Fibroblast of skin of right biceps (primary cell): ENCODE results near the gene ZCCHC17.

Source experiments
- DNase-seq: peaks from one replicate; pipeline ENCODE4 v3.0.0-alpha.2; 2013

The ZCCHC17 gene

GRCh38 chr1:31397360-31398095 is 100.7 kb downstream of the ZCCHC17 start:
- peak; percentile 61 for DNase-seq

DNA sequence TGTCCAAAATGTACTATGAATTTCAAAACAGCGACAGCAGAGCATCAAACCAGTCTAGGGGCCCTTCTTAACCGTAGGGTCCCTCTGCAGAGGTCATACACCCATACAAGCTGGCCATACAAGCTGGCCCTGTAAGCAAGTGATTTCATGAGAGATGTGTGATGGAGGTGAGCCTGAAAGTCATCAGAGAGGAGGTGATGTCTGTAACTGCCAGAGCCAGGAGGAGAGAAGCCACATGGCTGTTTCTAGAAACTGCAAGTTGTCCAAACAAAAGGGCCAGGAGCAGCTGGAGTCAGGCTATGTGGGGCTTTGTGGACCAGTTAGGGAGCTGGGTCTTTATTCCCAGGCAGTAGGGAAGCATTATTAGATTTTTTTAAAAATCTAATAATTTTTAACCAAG is 101.4 kb downstream of the ZCCHC17 start:
- DNase-seq: no peak

- peak; percentile 51 for DNase-seq
Measured at GRCh38 chr1:31399976-31400375, 103.1 kb downstream of the ZCCHC17 start.

GRCh38 chr1:31400393-31400792 is 103.6 kb downstream of the ZCCHC17 start:
- peak; percentile 81 for DNase-seq

DNA sequence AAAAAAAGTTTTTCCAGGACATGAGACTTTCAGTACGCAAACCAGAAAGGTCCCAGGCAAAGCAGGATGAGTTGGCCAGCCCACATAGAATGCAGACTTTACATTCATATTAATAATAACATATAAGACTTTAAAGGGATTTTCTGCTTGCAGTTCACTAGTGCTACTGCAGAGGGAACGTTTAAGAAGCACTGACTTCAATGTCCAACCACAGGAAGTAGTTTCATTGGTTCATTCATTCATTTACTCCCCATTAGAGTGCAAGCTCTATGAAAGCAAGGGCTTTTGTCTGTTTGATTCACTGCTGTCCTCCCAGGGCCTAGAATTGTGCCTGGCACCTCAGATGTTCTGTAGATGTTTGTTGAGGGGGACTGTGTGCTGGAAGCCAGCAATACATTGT is 104.4 kb downstream of the ZCCHC17 start:
- no peak for DNase-seq

DNA sequence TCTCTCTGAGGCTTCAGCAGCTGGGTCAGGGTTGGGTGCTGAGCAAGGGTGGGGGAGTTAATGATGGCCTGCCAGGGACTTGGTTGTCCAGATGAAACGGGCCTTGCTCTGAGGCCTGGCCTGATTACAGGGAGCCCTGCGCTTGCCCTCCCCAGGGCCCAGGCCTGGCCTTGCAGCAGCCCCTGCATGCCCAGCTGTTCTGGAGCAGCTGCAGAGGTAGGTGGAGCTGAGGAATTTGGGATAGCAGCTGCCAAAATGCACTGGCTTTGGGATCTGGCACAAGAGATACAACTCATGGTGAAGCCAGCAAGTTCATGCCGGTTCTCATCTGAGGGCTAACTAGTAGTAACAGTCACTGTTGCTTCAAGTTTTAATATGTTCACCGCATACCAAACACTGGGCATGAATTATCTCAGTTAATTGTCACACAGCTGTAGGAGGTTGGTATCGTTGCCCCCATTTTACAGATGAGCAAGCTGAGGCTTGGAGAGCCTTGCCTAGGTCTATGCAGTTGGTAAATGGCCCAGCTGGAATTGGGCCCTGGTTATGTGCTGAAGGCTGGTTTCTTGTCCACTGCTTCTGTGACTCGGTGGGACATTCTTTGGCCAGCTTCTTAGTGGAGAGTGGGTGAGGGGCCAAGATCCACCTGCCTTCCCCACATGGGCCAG is 108.9 kb downstream of the ZCCHC17 start:
- no peak for DNase-seq

GRCh38 chr1:31407029-31407626 is 110.3 kb downstream of the ZCCHC17 start:
- DNase-seq: no peak

DNA sequence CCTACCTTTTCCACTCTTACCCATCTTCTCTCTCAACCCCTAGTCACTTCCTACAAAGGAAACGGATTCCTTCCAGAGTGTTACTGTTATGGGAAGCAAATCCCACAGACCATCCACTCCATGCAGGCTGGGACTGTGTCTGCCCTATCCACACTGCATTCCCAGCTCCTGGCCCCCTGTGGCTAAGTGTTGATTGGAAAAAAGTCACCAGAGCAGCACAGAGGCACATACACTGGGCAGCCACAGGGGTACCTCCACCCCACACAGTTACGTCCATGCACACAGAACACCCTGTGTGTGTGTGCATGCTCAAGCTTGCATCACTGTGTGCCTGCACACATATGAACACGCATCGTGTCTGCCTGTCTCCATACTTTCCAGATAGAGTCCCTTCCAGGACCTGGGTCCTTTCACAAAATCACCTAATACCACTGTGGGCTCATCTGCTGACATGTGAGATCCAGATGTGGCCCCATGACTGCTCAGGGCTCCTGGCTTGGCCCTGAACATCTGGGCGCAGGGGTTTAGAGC is 112.0 kb downstream of the ZCCHC17 start:
- no peak for DNase-seq

- no peak for DNase-seq
Measured at GRCh38 chr1:31409946-31410858, 113.4 kb downstream of the ZCCHC17 start.

DNA sequence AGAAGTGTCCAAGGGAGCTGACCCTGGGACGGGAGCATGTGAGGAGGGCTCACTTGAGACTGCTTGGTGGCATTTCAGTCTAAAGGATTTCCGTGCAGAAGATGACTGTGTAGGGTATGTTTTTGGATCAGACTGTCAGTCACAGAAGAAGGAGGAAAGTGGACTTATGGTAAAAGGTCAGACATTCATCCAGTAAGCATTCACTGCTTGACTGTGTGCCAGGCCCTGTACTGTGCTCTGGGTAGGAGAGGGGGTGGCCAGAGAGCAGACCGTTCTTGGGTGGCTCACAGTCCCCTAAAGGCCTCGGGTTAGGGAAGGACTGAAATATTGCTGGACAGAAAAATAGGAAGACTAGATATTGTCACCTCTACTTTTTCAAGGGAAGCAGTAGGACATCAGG is 114.0 kb downstream of the ZCCHC17 start:
- peak; percentile 42 for DNase-seq

DNA sequence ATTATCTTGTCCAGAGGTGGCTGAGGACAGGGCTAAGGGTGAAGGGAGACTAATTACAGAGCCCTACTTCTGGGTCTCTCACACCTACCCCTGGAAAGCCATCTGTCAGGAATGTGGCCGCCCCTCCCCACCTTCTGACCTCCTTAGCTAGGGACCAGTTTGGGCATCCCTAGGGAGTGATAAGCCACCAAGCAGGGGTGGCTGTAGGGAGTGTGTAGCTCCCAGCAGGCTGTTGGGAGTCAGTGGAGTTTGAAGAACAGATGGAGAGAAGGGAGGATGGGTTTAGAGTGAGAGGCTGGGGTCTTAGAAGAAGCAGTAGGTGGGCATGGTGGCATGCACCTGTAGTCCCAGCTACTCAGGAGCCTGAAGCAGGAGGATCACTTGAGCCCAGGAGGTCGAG is 115.4 kb downstream of the ZCCHC17 start:
- DNase-seq: no peak

GRCh38 chr1:31412732-31413404 is 116.0 kb downstream of the ZCCHC17 start, which contains the start of gene SERINC2:
Gene SERINC2 (plus strand): TSS chr1:31413213. CDS start chr1:31413266, 53 bp downstream.
- no peak for DNase-seq

DNA sequence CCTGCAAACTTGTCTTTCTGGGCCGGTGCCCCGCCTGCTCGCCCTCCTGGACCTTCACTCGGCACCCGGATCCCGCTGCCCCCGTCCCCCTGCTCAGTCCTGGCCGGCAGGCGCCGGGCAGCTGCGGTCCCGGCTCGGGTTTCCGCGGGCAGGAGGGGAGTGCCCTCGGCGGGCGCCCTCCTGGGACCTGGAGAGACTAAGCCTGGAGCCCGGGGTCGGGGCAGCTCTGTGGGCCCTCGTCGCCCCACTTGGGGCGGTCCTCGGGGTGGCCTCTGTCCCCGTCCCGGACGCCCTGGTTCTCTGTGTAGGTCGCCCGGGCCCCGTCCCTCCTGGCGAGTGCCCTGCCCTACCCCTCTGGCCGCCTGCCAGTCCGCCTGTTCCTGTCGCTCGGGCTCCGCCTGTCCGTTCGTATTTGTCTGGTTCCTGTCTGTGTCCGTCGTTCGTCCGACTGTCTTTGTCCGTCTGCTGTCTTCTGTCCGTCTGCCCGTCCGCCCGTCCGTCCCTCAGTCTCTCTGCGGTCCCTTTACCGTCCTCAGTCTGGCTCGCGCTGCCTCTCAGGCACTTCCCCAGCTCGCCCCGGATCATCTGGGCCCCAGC is 116.7 kb downstream of the ZCCHC17 start:
- peak; percentile 23 for DNase-seq
